ENCODE measurements around the gene RXFP4. TPM values are rescaled to one million over a fixed set of nuclear protein-coding genes. Genes with fewer than 3 reads are reported as not detected.

RXFP4 gene
- total and polyA plus RNA-seq, 2 of the 13 experiments (the other 11 are each of a cell fraction or from before 2014, with no cell fraction given) = 0.38 to 1.4 TPM

- TF ChIP-seq MLXIP (CRISPR knock-in tag; IDR thresholded peaks at IDR 0.05; ENCODE audit: borderline replicate concordance) (no peak; the same call in 1 of the 2 replicates), GMEB1 (CRISPR knock-in tag; IDR thresholded peaks at IDR 0.05; ENCODE audit: borderline replicate concordance) (peak; percentile 99), ZNF615 (CRISPR knock-in tag; IDR thresholded peaks at IDR 0.05; ENCODE audit: borderline replicate concordance) (no peak), NR2C2 (CRISPR knock-in tag; IDR thresholded peaks at IDR 0.05; ENCODE audit: borderline replicate concordance) (peak; percentile 99), FUBP1 (CRISPR knock-in tag; IDR thresholded peaks at IDR 0.05; ENCODE audit: borderline replicate concordance) (no peak), FOXC1 (CRISPR knock-in tag; IDR thresholded peaks at IDR 0.05; ENCODE audit: borderline replicate concordance) (no peak), ZNF17 (CRISPR knock-in tag; IDR thresholded peaks at IDR 0.05) (no peak), CHD2 (IDR thresholded peaks at IDR 0.05; ENCODE audit: low read depth, low read length) (no peak), SPEN (CRISPR knock-in tag; IDR thresholded peaks at IDR 0.05; ENCODE audit: low read depth) (peak; percentile 91), ZFYVE20 (CRISPR knock-in tag; IDR thresholded peaks at IDR 0.05; ENCODE audit: borderline replicate concordance, low read depth) (no peak), MLLT10 (CRISPR knock-in tag; IDR thresholded peaks at IDR 0.05) (no peak), AKAP8 (CRISPR knock-in tag; IDR thresholded peaks at IDR 0.05) (0 out of 2 replicates have a peak, but pooled peaks have one; percentile 36), GTF3A (CRISPR knock-in tag; conservative IDR thresholded peaks at IDR 0.05) (no peak), TGIF2 (CRISPR knock-in tag; IDR thresholded peaks at IDR 0.05) (no peak; the same call in 1 of the 2 replicates), ZNF263 (CRISPR knock-in tag; IDR thresholded peaks at IDR 0.05) (no peak), PRPF4 (IDR thresholded peaks at IDR 0.05; ENCODE audit: low read depth, low read length, poor library complexity, severe bottlenecking) (no peak), ZNF367 (CRISPR knock-in tag; IDR thresholded peaks at IDR 0.05; ENCODE audit: borderline replicate concordance) (no peak; the same call in 1 of the 2 replicates), ATRX (CRISPR knock-in tag; IDR thresholded peaks at IDR 0.05; ENCODE audit: borderline replicate concordance) (no peak), NBN (conservative IDR thresholded peaks at IDR 0.05) (no peak)
- TF ChIP-seq, protein P1, sequence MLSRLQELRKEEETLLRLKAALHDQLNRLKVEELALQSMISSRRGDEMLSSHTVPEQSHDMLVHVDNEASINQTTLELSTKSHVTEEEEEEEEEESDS (CRISPR knock-in tag; IDR thresholded peaks at IDR 0.05; ENCODE audit: borderline replicate concordance) = no peak
- TF ChIP-seq, protein P2, sequence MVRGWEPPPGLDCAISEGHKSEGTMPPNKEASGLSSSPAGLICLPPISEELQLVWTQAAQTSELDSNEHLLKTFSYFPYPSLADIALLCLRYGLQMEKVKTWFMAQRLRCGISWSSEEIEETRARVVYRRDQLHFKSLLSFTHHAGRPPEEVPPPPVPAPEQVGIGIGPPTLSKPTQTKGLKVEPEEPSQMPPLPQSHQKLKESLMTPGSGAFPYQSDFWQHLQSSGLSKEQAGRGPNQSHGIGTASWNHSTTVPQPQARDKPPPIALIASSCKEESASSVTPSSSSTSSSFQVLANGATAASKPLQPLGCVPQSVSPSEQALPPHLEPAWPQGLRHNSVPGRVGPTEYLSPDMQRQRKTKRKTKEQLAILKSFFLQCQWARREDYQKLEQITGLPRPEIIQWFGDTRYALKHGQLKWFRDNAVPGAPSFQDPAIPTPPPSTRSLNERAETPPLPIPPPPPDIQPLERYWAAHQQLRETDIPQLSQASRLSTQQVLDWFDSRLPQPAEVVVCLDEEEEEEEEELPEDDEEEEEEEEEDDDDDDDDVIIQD (CRISPR knock-in tag; IDR thresholded peaks at IDR 0.05; ENCODE audit: low read depth) = peak; percentile 67
Observed at GRCh38 chr1:155934097-155934935, 7.1 kb upstream of the RXFP4 start, which contains the start of gene KHDC4 (continued).

All from HepG2 (cell line).